DMS153 (cell line): Measurements from ENCODE around the gene SMYD3.

Experiments used
- DNase-seq: peaks from one replicate; lab custom pipeline; 2025; lab: John Stamatoyannopoulos, UW

The SMYD3 gene

GRCh38 chr1:246214708-246215509, 292.2 kb downstream of the SMYD3 start:
- DNase-seq = peak; percentile 93

DNA sequence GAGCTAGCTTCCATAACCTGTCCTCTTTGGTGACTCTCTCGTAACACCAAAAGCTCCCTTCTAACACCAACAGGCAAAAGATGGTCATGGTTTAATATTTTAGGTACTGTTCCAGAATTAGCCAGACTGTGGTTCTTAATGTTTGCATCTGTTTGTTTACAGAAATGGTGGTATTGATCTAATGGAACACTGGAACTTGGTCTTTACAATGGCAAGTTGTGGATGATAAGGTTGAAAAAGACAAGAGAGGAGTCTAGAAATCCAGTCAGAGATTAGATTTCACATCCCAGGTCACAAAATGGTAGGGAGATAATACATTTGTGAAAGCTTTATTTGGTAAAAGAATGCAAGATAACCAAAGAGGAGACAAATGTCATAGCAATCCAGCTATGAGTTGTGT, 293.1 kb downstream of the SMYD3 start:
- no peak for DNase-seq

- no peak for DNase-seq
Observed at GRCh38 chr1:246213502-246213901, 293.6 kb downstream of the SMYD3 start.

- peak; percentile 24 for DNase-seq
Observed at GRCh38 chr1:246213036-246213435, 294.0 kb downstream of the SMYD3 start.

DNA sequence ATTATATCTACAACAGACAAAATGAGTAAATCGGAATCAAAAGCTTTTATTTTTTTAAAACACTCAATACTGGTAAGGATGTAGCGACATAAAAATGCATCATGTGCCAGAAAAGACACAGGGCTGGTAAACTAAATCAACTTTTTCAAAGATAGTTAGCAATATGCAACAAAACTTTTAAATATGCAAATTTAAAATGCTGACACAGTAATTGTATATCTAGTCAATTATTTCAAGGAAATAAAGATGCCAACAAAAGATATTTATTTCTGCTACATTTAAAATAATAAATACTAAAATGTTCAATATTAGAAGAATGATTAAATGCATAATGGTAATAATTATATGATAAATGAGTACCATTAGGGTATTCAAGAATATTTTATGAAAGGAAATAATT, 295.1 kb downstream of the SMYD3 start:
- no peak for DNase-seq

- DNase-seq = peak; percentile 74
Observed at GRCh38 chr1:246210756-246211155, 296.3 kb downstream of the SMYD3 start.

DNA sequence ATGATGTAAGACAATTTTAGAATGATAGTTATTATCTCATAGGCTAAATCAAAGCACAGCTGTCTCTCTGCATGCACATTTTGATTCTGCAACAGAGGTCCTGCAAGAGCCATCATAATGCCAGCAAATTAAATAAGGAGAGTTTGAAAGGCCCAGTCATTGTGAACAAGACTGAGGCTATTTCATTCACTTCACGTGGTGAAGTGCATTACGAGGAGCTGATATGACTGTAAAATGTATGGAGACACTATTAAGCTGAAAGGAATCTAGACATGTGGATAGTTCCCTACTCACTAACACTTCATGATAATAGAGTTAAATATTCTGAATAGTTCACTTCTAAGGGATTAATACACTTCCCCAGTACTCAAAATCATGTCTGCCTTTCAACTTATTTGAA, 299.0 kb downstream of the SMYD3 start:
- DNase-seq = no peak

GRCh38 chr1:246203180-246203579, 303.9 kb downstream of the SMYD3 start:
- DNase-seq = no peak

GRCh38 chr1:246200738-246201137, 306.3 kb downstream of the SMYD3 start:
- DNase-seq = no peak

DNA sequence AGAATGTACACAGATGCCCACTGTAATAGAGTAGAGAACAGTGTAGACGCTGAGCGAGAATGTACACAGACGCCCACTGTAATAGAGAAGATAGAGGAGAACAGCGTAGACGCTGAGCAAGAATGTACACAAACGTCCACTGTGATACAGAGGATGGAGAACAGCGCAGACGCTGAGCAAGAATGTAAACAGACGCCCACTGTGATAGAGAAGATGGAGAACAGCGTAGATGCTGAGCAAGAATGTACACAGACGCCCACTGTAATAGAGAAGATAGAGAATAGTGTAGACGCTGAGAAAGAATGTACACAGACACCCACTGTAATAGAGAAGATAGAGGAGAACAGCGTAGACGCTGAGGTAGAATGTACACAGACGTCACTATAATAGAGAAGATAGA, 306.9 kb downstream of the SMYD3 start:
- DNase-seq = no peak

DNA sequence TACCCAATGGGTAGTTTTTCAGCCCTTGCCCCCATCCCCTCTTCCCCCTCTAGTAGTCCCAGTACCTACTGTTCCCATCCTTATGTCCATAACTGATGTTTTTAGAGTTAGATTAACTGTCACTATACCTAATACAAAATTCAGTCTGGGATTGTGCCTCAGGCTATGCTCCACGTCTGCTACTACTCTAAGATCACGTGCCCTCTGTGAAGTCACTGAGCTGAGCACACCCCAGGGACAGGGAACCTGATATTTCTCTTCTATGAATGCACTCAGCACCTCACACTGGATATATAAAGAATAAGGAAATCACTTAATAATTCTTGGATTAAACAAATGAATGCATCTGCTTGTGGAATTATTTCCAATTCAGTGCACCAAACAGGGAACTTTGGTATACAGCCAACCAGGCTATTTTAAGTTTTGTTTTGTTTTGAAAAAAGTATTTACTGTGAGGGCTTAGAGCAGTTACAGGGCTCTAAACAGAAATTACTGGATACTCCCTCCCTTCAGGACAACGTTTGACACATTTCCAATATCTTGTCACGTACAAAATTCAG, 307.9 kb downstream of the SMYD3 start:
- peak; percentile 92 for DNase-seq

GRCh38 chr1:246198115-246198816, 308.8 kb downstream of the SMYD3 start:
- DNase-seq = no peak

DNA sequence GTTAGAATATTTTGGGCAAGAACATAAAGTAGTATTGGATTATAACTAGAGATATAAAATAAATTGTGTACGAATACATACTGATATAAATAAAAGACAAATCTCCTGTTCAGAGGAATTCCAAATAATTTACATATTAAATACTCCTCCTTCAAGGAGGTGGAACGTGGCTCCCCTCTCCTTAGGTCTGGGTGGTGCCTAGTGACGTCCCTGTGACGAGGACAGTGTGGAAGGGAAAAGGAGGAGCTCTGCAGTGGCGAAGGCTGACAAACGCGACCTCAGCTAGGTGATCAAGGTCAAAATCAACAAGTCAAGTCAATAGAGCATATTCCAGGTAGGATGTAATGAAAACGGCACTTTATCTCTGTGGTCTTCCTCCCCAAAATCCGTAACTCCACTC, 310.0 kb downstream of the SMYD3 start:
- DNase-seq = no peak

DNA sequence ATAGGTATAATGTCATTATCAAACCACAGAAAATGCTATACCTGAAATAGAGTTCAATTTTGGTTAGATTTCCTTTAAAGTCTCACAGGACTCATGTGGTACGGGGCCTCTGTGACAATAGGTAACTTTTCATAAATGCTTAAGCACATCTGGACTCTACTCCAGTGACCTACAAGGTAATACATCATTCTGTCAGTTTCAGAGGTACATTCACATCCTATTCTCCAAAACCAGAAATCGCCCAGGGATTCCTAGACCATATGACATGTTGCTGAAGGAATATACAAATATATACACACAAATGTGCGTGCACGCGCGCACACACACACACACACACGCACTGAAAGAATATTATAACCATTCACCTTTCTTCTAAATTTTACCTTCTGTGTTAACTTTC, 311.8 kb downstream of the SMYD3 start:
- no peak for DNase-seq

DNA sequence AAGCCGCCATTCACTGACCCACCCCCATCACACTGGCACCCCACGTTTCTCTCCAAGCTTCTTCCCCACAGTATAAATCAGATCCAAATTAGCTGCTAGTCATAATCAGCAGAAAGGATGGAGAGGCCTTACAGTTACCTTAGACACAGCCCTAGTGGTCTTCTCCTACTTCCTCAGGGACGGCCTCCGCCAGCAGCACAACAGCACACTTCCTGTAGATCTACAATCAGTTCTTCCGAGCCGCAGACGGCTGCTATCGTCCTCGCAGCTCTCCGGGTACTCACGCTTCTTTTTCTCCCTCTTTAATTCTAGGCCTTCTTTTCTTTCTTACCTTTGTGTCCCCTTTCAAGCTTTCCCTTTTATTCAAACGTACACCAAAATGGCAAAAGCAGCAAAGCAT, 313.5 kb downstream of the SMYD3 start:
- DNase-seq = no peak

- no peak for DNase-seq
Observed at GRCh38 chr1:246189126-246189525, 318.0 kb downstream of the SMYD3 start.

- no peak for DNase-seq
Observed at GRCh38 chr1:246187834-246188372, 319.2 kb downstream of the SMYD3 start.

- no peak for DNase-seq
Observed at GRCh38 chr1:246184503-246184902, 322.6 kb downstream of the SMYD3 start.

- DNase-seq = no peak
Observed at GRCh38 chr1:246182149-246182851, 324.8 kb downstream of the SMYD3 start.

DNA sequence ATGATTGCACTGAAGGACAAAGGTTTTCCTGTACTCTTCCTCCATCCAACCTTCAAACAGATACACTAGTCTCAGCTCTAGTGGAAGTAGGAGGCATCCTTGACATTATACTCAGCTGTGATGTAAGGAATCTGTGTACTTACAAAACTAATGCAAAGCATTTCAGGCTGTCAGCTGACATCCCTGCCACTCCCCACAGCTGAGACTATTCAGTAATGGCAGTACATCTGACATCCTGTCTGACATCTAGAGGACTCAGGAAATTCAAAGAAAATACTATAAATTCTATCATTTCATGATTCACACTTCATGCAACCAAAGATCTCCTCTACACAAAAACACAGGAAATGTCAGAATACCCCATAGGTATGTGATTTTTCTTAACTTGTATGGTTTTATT, 325.8 kb downstream of the SMYD3 start:
- no peak for DNase-seq

DNA sequence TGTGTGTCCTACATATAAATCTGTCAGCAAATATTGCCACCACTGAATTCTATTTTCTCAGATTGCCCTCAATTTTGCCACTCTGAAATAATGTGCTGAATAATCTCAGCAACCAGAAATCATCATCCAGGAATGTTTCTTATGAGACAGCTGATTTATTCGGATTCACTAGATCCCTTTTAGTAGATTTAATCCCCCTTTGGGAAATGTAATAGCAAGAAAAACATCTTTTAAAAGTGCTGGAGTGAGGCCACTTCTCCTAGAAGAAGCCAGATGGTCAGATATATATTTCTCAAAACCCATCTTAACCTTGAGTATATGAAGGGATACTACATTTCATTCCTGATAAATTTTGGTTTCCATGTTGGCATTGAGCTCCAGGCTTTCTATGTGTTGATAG, 327.7 kb downstream of the SMYD3 start:
- DNase-seq = no peak

- DNase-seq = no peak
Observed at GRCh38 chr1:246178717-246179311, 328.3 kb downstream of the SMYD3 start.
